ENCODE results near the gene CHST15.

CHST15 gene

DNA sequence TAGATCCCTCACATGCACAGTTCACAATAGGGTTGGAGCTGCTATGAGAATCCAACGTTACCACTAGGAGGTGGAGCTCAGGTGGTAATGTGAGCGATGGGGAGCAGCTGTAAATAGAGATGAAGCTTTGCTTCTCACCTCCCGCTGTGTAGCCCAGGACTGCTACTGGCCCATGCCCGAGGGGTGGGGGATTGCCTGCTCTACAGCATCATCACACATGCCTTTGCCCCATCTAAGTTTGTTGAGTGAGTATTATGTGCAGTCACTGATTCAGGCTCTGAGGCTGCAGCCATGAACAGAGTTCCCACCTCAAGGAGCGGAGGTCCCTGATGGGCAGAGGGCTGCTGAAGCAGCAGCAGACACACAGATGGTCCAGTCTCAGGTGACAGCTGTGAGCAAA, 94.1 kb downstream of the CHST15 start:
- Histone ChIP-seq H3K27me3 (replicated peaks; ENCODE audit: control insufficient read depth, insufficient read depth, low read length) (no peaks in the 10 kb centered on the region; the same call in none of the 2 replicates), H3K4me3 (replicated peaks; ENCODE audit: low read depth, low read length) (no peak overlapping the region), H3K36me3 (ENCODE audit: control insufficient read depth, insufficient read depth, low read length) (no peaks in the 10 kb centered on the region)
- TF ChIP-seq, protein P1, sequence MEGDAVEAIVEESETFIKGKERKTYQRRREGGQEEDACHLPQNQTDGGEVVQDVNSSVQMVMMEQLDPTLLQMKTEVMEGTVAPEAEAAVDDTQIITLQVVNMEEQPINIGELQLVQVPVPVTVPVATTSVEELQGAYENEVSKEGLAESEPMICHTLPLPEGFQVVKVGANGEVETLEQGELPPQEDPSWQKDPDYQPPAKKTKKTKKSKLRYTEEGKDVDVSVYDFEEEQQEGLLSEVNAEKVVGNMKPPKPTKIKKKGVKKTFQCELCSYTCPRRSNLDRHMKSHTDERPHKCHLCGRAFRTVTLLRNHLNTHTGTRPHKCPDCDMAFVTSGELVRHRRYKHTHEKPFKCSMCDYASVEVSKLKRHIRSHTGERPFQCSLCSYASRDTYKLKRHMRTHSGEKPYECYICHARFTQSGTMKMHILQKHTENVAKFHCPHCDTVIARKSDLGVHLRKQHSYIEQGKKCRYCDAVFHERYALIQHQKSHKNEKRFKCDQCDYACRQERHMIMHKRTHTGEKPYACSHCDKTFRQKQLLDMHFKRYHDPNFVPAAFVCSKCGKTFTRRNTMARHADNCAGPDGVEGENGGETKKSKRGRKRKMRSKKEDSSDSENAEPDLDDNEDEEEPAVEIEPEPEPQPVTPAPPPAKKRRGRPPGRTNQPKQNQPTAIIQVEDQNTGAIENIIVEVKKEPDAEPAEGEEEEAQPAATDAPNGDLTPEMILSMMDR (IDR thresholded peaks at IDR 0.05; ENCODE audit: insufficient read depth, low read length, poor library complexity, severe bottlenecking): no peak
- no peak for DNase-seq (ENCODE audit: extremely low read depth, insufficient read length)

DNA sequence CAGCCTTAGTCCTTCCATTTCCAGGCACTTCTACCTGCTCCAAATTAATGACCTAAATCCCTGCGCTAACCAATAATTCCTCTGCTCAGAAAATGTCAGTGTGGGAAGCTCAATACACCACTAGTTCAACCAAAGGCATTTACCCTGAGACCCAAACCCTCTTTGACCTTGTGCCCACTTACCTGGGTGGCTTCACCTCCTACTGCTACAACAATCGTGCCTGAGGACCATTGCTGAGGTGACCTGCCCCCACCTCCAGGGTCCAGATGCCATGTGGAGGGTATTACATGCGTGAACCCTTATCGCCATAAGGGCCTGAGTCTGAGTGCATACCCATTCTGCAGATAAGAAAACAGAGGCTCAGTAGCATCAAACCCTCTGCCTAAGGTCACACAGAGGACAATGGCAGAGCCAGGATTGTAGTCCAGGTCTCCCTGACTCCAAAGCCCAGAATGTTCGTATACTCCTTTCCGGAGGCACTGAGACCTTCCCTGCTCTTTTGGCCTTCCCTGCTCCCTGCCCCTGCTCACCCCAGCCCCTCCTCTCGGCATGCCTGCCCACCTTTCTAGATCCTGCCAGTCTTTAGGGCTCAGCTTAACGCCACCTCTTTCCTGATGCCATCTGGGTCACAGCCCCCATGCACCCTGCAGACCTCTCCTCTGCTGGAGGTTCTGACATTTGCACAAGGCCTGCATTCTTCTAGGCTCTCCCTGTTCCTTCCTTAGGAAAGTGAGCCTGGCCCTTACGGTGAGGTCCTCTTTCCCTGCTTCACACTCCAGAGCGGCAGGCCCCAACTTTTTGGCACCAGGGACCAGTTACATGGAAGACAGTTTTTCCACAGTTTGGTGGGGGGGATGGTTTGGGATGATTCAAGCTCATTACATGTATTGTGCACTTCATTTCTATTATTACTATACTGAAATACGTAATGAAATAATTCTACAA, 94.9 kb downstream of the CHST15 start:
- TF ChIP-seq, protein P1 (IDR thresholded peaks at IDR 0.05; ENCODE audit: insufficient read depth, low read length, poor library complexity, severe bottlenecking): no peak
- no peak for DNase-seq (ENCODE audit: extremely low read depth, insufficient read length)
- no peaks in the 10 kb centered on the region for H3K36me3 ChIP-seq (ENCODE audit: control insufficient read depth, insufficient read depth, low read length)
- H3K4me3 ChIP-seq (replicated peaks; ENCODE audit: low read depth, low read length): no peak overlapping the region
- peaks cover 2% of the 10 kb centered on the region for H3K27me3 ChIP-seq (replicated peaks; ENCODE audit: control insufficient read depth, insufficient read depth, low read length)

DNA sequence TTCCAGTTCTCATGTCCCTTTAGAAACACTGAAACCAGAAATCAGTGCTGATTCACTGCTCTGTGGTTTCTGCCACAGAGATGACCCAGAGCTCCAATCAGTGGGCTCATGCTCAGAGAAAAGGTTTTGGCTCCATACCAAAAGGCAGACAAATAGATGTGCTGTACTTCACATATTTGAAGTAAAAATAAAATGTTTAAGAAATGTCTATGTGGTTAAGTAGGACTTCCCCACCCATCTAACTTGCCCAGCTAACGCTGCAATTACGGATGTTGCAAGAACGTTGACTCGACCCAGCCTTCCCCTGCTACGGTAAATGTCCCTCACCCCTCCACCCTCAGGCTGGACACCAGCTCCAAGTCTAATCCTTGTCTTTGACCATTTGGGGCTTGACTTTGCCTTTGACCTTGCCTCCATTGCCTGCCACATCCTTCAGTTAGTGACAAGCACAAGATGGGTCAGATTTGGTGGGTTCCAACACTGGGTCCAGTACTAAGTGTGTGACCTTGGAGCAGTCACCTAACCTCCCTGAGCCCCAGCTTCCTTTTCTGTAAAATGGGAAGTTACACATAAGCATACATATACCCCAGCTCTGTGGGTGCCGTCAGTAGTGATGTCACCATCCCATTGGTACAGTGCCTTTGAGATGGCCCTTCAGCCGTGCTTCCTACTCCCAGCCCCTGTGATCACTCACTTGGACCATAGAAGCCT, 95.8 kb downstream of the CHST15 start:
- H3K36me3 ChIP-seq (ENCODE audit: control insufficient read depth, insufficient read depth, low read length): no peaks in the 10 kb centered on the region
- H3K4me3 ChIP-seq (replicated peaks; ENCODE audit: low read depth, low read length): no peak overlapping the region
- H3K27me3 ChIP-seq (replicated peaks; ENCODE audit: control insufficient read depth, insufficient read depth, low read length): peaks cover 2% of the 10 kb centered on the region
- DNase-seq (ENCODE audit: extremely low read depth, insufficient read length): no peak
- TF ChIP-seq, protein P1 (IDR thresholded peaks at IDR 0.05; ENCODE audit: insufficient read depth, low read length, poor library complexity, severe bottlenecking): no peak

DNA sequence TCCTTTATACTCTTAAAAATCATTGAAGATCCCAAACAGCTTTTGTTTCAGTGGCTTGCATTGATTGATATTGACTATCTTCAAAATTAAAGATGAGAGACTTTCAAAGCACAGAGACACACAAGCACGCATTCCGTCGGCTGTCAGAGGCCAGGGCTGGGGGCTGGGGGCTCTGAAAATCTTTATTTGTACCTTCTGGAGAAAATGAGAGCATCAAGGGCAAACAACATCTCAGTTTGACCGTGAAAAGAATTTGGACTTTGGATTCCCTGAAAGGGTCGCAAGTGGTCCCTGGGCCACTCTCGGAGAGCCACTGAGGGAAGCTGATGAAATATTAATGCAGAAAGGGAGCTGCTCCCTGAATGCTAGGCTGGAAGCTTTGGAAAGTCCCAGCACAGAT, 96.4 kb downstream of the CHST15 start:
- Histone ChIP-seq H3K36me3 (ENCODE audit: control insufficient read depth, insufficient read depth, low read length) (no peaks in the 10 kb centered on the region), H3K27me3 (replicated peaks; ENCODE audit: control insufficient read depth, insufficient read depth, low read length) (peaks cover 2% of the 10 kb centered on the region), H3K4me3 (replicated peaks; ENCODE audit: low read depth, low read length) (no peak overlapping the region)
- DNase-seq (ENCODE audit: extremely low read depth, insufficient read length): no peak
- TF ChIP-seq, protein P1 (IDR thresholded peaks at IDR 0.05; ENCODE audit: insufficient read depth, low read length, poor library complexity, severe bottlenecking): no peak

DNA sequence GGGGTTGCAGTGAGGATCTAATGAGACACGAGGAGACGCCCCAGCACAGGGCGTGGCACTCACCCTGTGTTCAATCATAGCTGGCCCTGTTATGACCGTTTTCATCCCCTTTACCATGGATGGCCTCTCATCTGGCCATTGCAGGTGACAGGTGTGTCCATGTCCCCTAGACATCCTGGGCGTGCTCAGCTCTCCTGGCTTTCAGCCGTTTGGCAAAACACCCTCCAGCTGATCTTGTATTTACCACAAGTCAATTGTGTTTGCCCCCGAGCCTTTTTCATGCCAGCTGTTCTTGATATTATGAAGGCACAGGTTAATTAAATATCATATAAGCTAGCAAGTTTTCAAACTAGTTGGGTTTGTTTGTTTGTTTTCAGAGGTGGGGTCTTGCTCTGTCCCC, 97.1 kb downstream of the CHST15 start:
- no peak for DNase-seq (ENCODE audit: extremely low read depth, insufficient read length)
- no peaks in the 10 kb centered on the region for H3K36me3 ChIP-seq (ENCODE audit: control insufficient read depth, insufficient read depth, low read length)
- H3K4me3 ChIP-seq (replicated peaks; ENCODE audit: low read depth, low read length): no peak overlapping the region
- peaks cover 2% of the 10 kb centered on the region for H3K27me3 ChIP-seq (replicated peaks; ENCODE audit: control insufficient read depth, insufficient read depth, low read length)
- TF ChIP-seq, protein P1 (IDR thresholded peaks at IDR 0.05; ENCODE audit: insufficient read depth, low read length, poor library complexity, severe bottlenecking): no peak
